Endothelial cell of hepatic sinusoid (primary cell): ENCODE data around the gene MAFG.

Experiments used
- in situ Hi-C: cut with HindIII; loops from 2 replicates; pipeline ENCODE4 v1.10.0; 2017; ENCODE audit warnings: low sequenced_read_pairs

The MAFG gene

DNA sequence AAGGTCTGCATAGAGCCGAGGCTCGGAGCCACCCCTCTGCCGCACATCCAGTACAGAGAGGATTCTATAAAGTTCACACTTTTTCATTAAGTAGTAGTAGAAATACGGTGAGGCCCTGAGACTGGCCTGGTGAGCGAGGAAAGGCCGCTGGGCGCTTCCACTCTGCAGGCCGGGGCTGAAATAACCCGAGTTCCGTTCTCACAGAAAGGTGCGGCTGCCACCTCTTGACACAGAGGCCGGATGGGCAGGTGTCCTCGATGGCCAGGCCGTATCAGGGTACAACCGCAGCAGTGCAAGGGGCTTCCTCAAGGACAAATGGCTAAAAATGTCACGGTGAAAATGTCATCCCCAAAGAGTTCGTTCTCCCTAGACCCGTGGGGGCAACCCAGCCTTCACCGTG, 15.6 kb downstream of the MAFG start:
- in situ Hi-C loops, result loop anchor here (10.0 kb wide), 2 partner anchors 63 to 223 kb away; partner anchors contain the start of gene ASPSCR1

DNA sequence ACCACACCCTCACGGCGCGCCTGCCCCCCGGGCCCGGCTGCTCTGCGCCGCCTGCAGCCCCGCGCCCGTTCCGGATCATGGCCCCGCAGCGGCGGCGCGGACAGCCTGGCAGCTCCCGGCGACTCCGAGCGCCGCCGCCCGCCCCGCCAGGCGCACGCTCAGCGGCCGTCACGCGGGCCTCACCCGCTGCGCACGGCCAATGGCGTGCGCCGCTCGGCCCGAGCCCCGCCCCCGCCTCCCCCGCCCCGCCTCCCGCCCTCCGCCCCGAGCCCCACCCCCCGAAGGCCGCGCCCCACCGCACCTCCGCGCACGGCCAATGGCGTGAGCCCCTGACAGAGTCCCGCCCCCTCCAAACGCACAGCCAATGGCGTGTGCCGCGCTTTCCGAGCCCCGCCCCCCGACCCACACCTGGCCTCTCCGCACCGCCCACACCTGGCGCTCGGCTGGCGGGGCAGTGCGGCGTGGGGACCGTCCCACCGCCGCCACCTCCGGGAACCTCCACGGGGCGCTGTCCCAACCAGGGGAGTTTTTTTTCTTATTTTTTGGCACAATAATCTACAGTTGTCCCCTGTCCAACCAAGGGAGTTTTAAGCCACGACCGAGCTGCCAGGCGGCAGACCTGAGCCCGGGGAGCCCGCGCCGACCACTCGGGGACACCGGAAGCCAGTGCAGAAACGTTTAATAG, 16.1 kb downstream of the MAFG start, which contains the start of gene PCYT2:
PCYT2 (minus strand) TSS at position 123 of the 685 bp plus-strand sequence; CDS start at position 79, 44 bp downstream.
- in situ Hi-C loops, result loop anchor here (10.0 kb wide), 2 partner anchors 63 to 223 kb away; partner anchors contain the start of gene ASPSCR1

GRCh38 chr17:81910840-81911276, 16.7 kb downstream of the MAFG start:
- in situ Hi-C loops, result loop anchor here (10.0 kb wide), 2 partner anchors 64 to 224 kb away; partner anchors contain the start of gene ASPSCR1

DNA sequence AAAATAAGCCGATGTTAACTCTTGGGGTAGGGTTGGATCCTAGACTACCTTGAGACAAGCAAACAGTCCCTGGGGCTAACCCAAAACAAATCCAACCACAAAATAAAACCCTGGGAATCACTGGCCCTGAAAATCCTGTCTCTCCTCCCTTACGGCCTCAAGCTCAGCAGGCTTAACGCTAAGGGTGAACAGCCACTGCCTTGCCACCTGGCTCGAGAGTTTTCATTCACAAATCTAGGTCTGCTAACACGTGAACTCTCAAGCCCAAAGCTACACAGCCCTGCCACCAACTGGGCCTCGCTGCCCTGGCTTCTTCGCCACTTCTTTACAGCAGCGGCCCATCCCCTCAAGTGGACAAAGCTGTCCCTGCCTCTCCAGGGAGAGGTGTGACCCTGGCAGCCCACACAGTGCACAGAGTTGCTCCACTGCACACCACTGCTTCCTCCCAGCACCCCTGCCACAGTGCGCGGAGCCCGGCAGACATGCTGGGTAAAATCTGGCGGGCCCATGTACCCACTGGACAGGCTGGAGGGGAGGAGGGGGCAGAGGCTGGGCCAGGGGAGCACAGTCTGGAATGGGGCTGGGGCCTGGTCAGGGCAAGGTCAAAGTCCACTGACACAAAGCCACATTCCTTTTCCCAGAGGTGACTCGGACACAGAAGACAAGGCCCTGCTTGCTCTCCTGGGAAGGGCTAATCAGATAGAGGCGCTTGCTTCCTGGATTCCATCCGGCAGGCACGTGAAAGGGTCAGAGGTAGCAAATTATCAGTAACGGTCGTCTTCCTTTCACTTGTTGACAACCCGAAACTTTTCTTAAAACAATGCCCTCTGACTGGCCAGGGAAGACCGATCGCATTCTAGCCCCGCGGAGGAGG, 17.3 kb downstream of the MAFG start:
- in situ Hi-C loops, result loop anchor here (10.0 kb wide), 2 partner anchors 65 to 225 kb away; partner anchors contain the start of gene ASPSCR1

- in situ Hi-C loops, result no loop called here
Observed at GRCh38 chr17:81909231-81909630, 18.3 kb downstream of the MAFG start.

GRCh38 chr17:81908793-81909192, 18.7 kb downstream of the MAFG start:
- in situ Hi-C loops, result no loop called here

DNA sequence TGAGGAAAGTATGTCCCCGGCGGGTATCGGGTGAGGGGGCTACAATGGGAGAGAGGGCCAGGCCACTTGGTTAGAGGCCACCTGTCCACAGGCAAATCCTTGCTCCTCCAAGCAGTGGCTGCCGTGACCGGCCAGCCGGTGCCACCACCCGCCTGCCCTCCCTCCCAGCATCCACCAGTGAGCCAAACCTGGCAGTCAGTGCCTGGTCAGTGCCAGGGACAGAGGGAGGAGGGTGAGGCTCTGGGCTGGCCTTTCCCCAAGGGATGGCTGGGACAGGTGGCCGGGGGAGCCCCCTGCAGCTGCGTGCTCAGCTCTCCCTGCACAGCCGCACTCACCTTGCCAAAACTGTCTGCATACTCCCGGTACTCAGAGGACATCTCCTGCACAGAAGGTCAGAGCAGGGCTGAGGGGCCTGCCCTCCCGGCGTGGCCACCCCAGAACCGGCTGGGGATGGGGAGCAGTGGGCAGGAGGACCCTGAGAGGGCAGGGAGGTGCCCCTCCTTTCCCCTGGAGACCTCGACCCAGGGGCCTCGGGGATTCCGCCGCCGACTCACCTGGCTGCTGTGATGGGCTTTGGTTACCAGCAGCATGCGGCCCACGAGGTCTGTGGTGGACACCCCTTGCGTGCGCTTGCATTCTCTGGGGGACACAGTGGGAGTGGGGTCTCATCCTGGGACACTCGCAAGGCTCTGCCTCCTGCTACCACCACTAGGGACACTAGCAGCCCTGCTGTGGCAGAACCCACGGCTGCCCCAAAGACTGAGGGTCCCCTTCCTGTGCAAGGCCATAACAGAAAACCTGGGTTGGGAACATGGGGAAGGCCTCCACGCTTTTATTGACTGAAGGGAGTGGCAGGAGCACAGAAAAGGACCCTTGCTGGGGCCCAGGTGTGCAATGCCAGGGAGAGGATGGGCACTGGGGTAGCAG, 20.1 kb downstream of the MAFG start:
- in situ Hi-C loops, result no loop called here

- in situ Hi-C loops, result no loop called here
Observed at GRCh38 chr17:81906476-81907218, 20.9 kb downstream of the MAFG start.

GRCh38 chr17:81905993-81906392, 21.5 kb downstream of the MAFG start:
- in situ Hi-C loops, result no loop called here

DNA sequence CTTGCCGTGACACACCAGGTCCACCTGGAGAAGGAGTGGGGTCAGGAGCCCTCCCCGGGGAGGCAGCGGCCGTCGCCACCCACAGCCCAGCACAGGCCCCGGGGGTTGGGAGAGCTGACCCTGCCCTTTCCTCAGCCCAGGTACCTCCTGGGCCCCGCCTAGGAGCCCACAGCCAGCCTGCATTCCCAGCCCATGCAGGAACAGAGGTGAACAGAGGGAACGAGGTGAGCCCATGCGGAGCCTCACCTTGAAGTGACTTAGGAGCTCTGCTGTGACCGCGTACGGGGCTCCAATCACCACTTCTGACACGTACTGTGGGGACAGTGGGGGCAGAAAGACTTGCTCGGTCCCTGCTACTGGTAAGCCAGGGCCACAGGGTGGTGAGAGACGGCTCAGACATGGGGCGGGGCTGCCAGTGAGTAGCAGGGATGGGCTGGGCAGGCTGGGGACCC, 22.1 kb downstream of the MAFG start:
- in situ Hi-C loops, result no loop called here

- in situ Hi-C loops, result no loop called here
Observed at GRCh38 chr17:81904600-81905423, 22.7 kb downstream of the MAFG start.

DNA sequence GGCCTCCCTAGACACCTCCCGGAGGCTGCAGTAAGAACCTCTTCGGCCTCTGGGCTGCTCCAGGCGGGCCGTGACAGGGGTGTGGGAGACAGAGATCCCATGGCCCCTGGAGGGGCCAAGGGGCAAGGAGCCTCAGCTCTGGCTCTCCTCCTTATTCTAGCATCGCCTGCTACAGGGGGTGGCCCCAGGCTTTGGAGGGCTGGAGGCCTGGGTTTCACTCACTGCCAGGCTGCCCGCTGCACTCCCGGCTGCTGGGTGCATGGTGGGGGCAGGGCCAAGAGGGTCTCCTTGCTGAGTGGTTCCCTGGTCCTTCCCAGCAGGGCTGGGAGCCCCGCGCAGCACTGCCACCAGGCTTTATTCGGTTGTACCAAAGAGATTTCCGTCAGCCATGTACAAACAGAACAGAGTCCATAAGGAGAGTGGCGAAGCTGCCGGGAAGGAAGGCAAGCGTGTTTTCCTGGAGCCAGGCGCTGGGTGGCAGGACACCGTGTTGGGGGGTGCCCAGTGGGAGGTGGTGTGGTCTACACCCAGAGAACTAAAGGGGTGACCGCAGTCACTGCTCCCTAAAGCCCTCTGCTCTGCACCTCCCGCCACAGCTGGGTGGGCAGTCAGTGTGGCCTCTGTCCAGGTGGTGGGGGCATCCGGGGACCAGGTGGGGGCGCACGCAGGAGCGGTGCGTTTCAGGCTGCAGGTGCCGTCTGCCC, 23.5 kb downstream of the MAFG start:
- in situ Hi-C loops, result no loop called here

GRCh38 chr17:81903415-81903831, 24.1 kb downstream of the MAFG start:
- in situ Hi-C loops, result no loop called here

GRCh38 chr17:81902653-81903414, 24.7 kb downstream of the MAFG start:
- in situ Hi-C loops, result no loop called here

DNA sequence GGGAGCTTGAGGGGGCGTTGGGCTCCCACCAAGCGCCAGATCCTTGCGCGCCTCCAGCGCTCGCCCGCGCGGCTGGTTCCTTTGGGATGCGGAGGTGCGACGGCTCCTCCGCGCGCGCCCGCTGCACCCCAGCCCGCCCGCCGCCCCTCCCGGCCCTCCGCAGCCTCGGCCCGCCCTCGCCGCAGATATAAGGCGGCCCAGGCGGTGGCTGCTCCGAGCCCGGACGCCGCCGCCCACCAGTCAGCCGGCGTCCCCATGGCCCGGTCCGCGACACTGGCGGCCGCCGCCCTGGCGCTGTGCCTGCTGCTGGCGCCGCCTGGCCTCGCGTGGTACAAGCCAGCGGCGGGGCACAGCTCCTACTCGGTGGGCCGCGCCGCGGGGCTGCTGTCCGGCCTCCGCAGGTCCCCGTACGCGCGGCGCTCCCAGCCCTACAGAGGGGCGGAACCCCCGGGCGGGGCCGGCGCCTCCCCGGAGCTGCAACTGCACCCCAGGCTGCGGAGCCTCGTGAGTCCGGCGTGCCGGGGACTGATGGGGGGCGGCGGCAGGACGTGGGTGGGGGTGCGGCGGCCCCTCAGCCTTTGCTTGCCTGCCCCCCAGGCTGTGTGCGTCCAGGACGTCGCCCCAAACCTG, 25.4 kb downstream of the MAFG start, which contains the start of gene NPB:
NPB (plus strand) TSS at position 216 of the 630 bp plus-strand sequence; CDS start at position 256, 40 bp downstream.
- in situ Hi-C loops, result no loop called here

- in situ Hi-C loops, result no loop called here
Observed at GRCh38 chr17:81901167-81902022, 26.1 kb downstream of the MAFG start.
